GM23338 (cell line): Measurements from ENCODE around the gene HYAL2. TPM values are rescaled to one million over a fixed set of nuclear protein-coding genes. Genes with fewer than 3 reads are reported as not detected.

ENCODE experiments used
- ATAC-seq: fragments of 200-7000 bp; cut with Tn5 transposase; 3 replicates; pipeline ENCODE4 v1.9.1; 2020
- DNase-seq: peaks from one replicate; pipeline ENCODE4 v3.0.0-alpha.2; 2015; ENCODE audit warnings: low spot score
- H2AFZ ChIP-seq: fragments of 200-600 bp; sonication (generic); 2 replicates; pipeline ENCODE4 v1.8.0; 2016; ENCODE audit warnings: antibody characterized with exemption, mild to moderate bottlenecking, moderate library complexity
- H3F3A ChIP-seq: fragments of 200-600 bp; sonication (generic); replicated peaks from 2 replicates; pipeline ENCODE4 v1.8.0; 2017; ENCODE audit warnings: antibody characterized with exemption, mixed run types, low read depth
- H3K27ac ChIP-seq: fragments of 200-600 bp; sonication (generic); 2 replicates; pipeline ENCODE4 v1.6.1; 2016; ENCODE audit warnings: low read depth
- H3K27me3 ChIP-seq: fragments of 200-600 bp; sonication (generic); 2 replicates; pipeline ENCODE4 v1.8.0; 2016; ENCODE audit warnings: mild to moderate bottlenecking, mixed run types, moderate library complexity; ENCODE audit not compliant: insufficient read depth
- H3K36me3 ChIP-seq: fragments of 200-600 bp; sonication (generic); 2 replicates; pipeline ENCODE4 v1.8.0; 2016; ENCODE audit warnings: mild to moderate bottlenecking; ENCODE audit not compliant: insufficient read depth
- H3K4me1 ChIP-seq: fragments of 200-600 bp; sonication (generic); 2 replicates; pipeline ENCODE4 v1.8.0; 2016; ENCODE audit warnings: mild to moderate bottlenecking, moderate library complexity; ENCODE audit not compliant: insufficient read depth
- H3K4me2 ChIP-seq: fragments of 200-600 bp; sonication (generic); 2 replicates; pipeline ENCODE4 v1.7.1; 2017; ENCODE audit warnings: mixed run types
- H3K4me3 ChIP-seq: fragments of 200-600 bp; sonication (generic); 2 replicates; pipeline ENCODE4 v1.6.1; 2016; ENCODE audit warnings: mixed run types
- H3K79me2 ChIP-seq: fragments of 200-600 bp; sonication (generic); replicated peaks from 2 replicates; pipeline ENCODE4 v1.8.0; 2017; ENCODE audit warnings: mild to moderate bottlenecking; ENCODE audit not compliant: insufficient read depth
- H3K9me2 ChIP-seq: fragments of 200-600 bp; sonication (generic); 2 replicates; pipeline ENCODE4 v1.8.0; 2017; ENCODE audit not compliant: insufficient read depth
- H4K20me1 ChIP-seq: fragments of 200-600 bp; sonication (generic); replicated peaks from 2 replicates; pipeline ENCODE4 v1.8.0; 2017; ENCODE audit warnings: mild to moderate bottlenecking; ENCODE audit not compliant: insufficient read depth
- H3K27ac Mint-ChIP-seq: 2 replicates; pipeline ENCODE4 v1.8.0; 2020; ENCODE audit warnings: inconsistent platforms, mild to moderate bottlenecking, moderate library complexity, mixed read lengths
- H3K27me3 Mint-ChIP-seq: 3 replicates; pipeline ENCODE4 v1.8.0; 2022; ENCODE audit warnings: low read depth, mild to moderate bottlenecking, moderate library complexity, mixed read lengths, inconsistent platforms; ENCODE audit not compliant: insufficient read depth, poor library complexity
- H3K36me3 Mint-ChIP-seq: 3 replicates; pipeline ENCODE4 v1.8.0; 2021; ENCODE audit warnings: low read depth, mild to moderate bottlenecking, inconsistent platforms, moderate library complexity, mixed read lengths
- H3K4me1 Mint-ChIP-seq: 3 replicates; pipeline ENCODE4 v1.8.0; 2020; ENCODE audit warnings: mild to moderate bottlenecking, inconsistent platforms, mixed read lengths
- H3K4me3 Mint-ChIP-seq: 3 replicates; pipeline ENCODE4 v1.8.0; 2021; ENCODE audit warnings: moderate library complexity, mild to moderate bottlenecking, inconsistent platforms, mixed read lengths
- H3K9me3 Mint-ChIP-seq: 3 replicates; pipeline ENCODE4 v1.8.0; 2020; ENCODE audit warnings: moderate library complexity, mild to moderate bottlenecking, inconsistent platforms, mixed read lengths
- CREB1 ChIP-seq: fragments of 250-450 bp; sonication (Bioruptor Pico); IDR thresholded peaks from 2 replicates; pipeline ENCODE4 v1.5.0; 2020; ENCODE audit warnings: low read depth, mild to moderate bottlenecking, moderate library complexity
- EZH2 ChIP-seq: fragments of 200-600 bp; sonication (generic); IDR thresholded peaks from one replicate; pipeline ENCODE4 v1.8.0; 2017; ENCODE audit warnings: antibody characterized with exemption, mild to moderate bottlenecking, low read depth; ENCODE audit not compliant: unreplicated experiment
- EZH2phosphoT487 ChIP-seq: fragments of 200-600 bp; sonication (generic); IDR thresholded peaks from one replicate; pipeline ENCODE4 v1.8.1; 2018; ENCODE audit warnings: antibody characterized with exemption; ENCODE audit not compliant: unreplicated experiment
- JUNB ChIP-seq: IDR thresholded peaks from one replicate; pipeline ENCODE4 v1.6.1; 2016; ENCODE audit warnings: antibody characterized with exemption; ENCODE audit not compliant: unreplicated experiment
- NANOG ChIP-seq: IDR thresholded peaks from 2 replicates; pipeline ENCODE4 v1.6.1; 2016; ENCODE audit warnings: antibody characterized with exemption, borderline replicate concordance
- POLR2AphosphoS5 ChIP-seq: IDR thresholded peaks from 2 replicates; pipeline ENCODE4 v1.6.1; 2016; ENCODE audit warnings: antibody characterized with exemption, low read depth
- STAT1 ChIP-seq: IDR thresholded peaks from one replicate; pipeline ENCODE4 v1.6.1; 2016; ENCODE audit warnings: antibody characterized with exemption; ENCODE audit not compliant: unreplicated experiment
- ZNF114 ChIP-seq: fragments of 250-450 bp; sonication (Bioruptor Pico); IDR thresholded peaks from 2 replicates; pipeline ENCODE4 v1.5.0; 2020; ENCODE audit warnings: mild to moderate bottlenecking, moderate library complexity
- ZNF331 ChIP-seq: fragments of 250-450 bp; sonication (Bioruptor Pico); IDR thresholded peaks from 2 replicates; pipeline ENCODE4 v1.5.0; 2020; ENCODE audit warnings: low read depth, mild to moderate bottlenecking, moderate library complexity
- polyA plus RNA-seq: library from polyadenylated mRNA; unstranded; fragments of >200 nt; fragmentation: Nextera tagmentation; extraction: Ambion mirVana; gene quantifications from 2 replicates; pipeline ENCODE4 v1.2.1, GENCODE V29; 2016
- total RNA-seq: library from RNA; depleted of rRNA; stranded (reverse); fragments of >200 nt; shearing (Covaris generic); gene quantifications from 2 replicates; pipeline ENCODE4 v1.2.3, GENCODE V29; 2014
- TF ChIP-seq, protein P1 (sequence below): IDR thresholded peaks from one replicate; pipeline ENCODE4 v1.6.1; 2018; ENCODE audit warnings: antibody characterized with exemption; ENCODE audit not compliant: unreplicated experiment
- TF ChIP-seq, protein P2 (sequence below): IDR thresholded peaks from 2 replicates; pipeline ENCODE4 v1.6.1; 2016; ENCODE audit warnings: antibody characterized with exemption
- TF ChIP-seq, protein P3 (sequence below), 2 experiments: fragments of 200-600 bp in 1 of 2; sonication (generic) in 1 of 2; conservative IDR thresholded peaks; 2 replicates each; pipeline versions ENCODE4 v1.5.1 to v1.6.1; 2016 to 2017; ENCODE audit warnings: antibody characterized with exemption in 2 of 2, low read depth in 2 of 2, mild to moderate bottlenecking in 2 of 2, moderate library complexity in 1 of 2
- TF ChIP-seq, protein P4 (sequence below): fragments of 250-450 bp; sonication (Bioruptor Pico); IDR thresholded peaks from 2 replicates; pipeline ENCODE4 v1.5.0; 2020; ENCODE audit warnings: mild to moderate bottlenecking, moderate library complexity

The HYAL2 gene
- total and polyA plus RNA-seq, 2 experiments from 2014 or later, result 28.9 to 74.3 TPM

DNA sequence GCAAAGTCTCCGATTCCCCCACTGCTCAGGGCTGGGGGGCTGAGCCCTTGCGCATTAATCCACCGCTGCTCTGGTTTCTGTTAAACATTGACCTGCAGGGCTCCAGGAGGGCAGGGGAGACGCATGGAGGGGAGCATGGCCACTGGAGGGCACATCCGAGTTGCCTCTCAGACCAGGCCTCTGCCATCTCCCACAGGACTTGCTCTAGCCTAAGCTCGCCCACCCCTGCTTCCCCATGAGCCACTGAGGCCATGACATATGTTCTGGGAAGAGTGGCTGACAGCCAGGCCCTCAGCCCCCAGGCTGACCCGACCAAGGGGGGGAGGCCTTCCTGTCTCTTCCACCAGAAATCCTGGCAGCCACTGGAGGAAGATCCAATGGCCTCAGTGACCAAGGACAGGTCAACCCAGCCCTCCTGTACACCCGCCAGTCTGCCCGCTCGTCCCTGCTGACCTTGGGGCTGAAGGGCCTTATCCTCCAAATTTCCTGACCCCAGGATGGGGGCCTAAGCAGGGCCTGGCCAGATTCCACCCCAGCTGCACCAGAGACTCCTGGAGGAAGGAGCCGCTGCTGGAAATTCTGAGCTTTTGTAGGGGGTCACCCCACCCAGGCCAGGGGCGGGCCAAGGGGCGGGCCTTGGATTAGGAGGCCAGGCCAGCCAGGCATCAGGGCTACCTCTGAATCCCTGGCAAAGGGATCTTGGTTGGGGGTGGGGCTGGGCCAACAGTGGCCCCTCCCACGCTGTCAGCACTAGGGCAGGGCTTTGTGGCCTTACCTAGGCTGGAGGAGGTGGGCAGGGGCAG lies 19.3 kb downstream of the HYAL2 start, which contains the start of gene HYAL1:
Gene HYAL1, minus strand, starts transcription at position 562 of the 803 bp plus-strand sequence. CDS start 618 bp downstream, outside the sequence.
- H3K27me3 ChIP-seq, result no peaks in the 10 kb centered on the region
- H3K4me2 ChIP-seq, result peak within 1 kb of the TSS; percentile 74
- ATAC-seq (peak; percentile 64), DNase-seq (peak; percentile 89)
- Mint-ChIP-seq H3K27ac (no peak within 1 kb of the TSS; the same call in 1 of the 2 replicates), H3K4me1 (peaks cover 20% of the 10 kb centered on the region), H3K4me3 (no peak within 1 kb of the TSS), H3K27me3 (peaks cover 16% of the 10 kb centered on the region), H3K36me3 (peaks cover 17% of the 10 kb centered on the region; the same call in 2 of the 3 replicates), H3K9me3 (peaks cover 31% of the 10 kb centered on the region)
- H3K4me3 ChIP-seq, result peak within 1 kb of the TSS; percentile 36; the same call in 1 of the 2 replicates
- no peaks in the 10 kb centered on the region for H3K9me2 ChIP-seq
- H3K27ac ChIP-seq, result peak within 1 kb of the TSS; percentile 88; the same call in 1 of the 2 replicates
- H3K36me3 ChIP-seq, result no peaks in the 10 kb centered on the region
- H4K20me1 ChIP-seq, result no peaks in the 10 kb centered on the region
- H3K79me2 ChIP-seq, result no peaks in the 10 kb centered on the region
- peaks cover 16% of the 10 kb centered on the region for H3F3A ChIP-seq
- H2AFZ ChIP-seq, result no peak within 1 kb of the TSS
- peaks cover 23% of the 10 kb centered on the region for H3K4me1 ChIP-seq
- TF ChIP-seq EZH2phosphoT487, result no peak
- TF ChIP-seq EZH2, result no peak
- no peak for TF ChIP-seq NANOG
- TF ChIP-seq, protein P1, sequence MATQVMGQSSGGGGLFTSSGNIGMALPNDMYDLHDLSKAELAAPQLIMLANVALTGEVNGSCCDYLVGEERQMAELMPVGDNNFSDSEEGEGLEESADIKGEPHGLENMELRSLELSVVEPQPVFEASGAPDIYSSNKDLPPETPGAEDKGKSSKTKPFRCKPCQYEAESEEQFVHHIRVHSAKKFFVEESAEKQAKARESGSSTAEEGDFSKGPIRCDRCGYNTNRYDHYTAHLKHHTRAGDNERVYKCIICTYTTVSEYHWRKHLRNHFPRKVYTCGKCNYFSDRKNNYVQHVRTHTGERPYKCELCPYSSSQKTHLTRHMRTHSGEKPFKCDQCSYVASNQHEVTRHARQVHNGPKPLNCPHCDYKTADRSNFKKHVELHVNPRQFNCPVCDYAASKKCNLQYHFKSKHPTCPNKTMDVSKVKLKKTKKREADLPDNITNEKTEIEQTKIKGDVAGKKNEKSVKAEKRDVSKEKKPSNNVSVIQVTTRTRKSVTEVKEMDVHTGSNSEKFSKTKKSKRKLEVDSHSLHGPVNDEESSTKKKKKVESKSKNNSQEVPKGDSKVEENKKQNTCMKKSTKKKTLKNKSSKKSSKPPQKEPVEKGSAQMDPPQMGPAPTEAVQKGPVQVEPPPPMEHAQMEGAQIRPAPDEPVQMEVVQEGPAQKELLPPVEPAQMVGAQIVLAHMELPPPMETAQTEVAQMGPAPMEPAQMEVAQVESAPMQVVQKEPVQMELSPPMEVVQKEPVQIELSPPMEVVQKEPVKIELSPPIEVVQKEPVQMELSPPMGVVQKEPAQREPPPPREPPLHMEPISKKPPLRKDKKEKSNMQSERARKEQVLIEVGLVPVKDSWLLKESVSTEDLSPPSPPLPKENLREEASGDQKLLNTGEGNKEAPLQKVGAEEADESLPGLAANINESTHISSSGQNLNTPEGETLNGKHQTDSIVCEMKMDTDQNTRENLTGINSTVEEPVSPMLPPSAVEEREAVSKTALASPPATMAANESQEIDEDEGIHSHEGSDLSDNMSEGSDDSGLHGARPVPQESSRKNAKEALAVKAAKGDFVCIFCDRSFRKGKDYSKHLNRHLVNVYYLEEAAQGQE, result no peak
- TF ChIP-seq, protein P2, sequence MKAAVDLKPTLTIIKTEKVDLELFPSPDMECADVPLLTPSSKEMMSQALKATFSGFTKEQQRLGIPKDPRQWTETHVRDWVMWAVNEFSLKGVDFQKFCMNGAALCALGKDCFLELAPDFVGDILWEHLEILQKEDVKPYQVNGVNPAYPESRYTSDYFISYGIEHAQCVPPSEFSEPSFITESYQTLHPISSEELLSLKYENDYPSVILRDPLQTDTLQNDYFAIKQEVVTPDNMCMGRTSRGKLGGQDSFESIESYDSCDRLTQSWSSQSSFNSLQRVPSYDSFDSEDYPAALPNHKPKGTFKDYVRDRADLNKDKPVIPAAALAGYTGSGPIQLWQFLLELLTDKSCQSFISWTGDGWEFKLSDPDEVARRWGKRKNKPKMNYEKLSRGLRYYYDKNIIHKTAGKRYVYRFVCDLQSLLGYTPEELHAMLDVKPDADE, result no peak
- TF ChIP-seq, protein P3, sequence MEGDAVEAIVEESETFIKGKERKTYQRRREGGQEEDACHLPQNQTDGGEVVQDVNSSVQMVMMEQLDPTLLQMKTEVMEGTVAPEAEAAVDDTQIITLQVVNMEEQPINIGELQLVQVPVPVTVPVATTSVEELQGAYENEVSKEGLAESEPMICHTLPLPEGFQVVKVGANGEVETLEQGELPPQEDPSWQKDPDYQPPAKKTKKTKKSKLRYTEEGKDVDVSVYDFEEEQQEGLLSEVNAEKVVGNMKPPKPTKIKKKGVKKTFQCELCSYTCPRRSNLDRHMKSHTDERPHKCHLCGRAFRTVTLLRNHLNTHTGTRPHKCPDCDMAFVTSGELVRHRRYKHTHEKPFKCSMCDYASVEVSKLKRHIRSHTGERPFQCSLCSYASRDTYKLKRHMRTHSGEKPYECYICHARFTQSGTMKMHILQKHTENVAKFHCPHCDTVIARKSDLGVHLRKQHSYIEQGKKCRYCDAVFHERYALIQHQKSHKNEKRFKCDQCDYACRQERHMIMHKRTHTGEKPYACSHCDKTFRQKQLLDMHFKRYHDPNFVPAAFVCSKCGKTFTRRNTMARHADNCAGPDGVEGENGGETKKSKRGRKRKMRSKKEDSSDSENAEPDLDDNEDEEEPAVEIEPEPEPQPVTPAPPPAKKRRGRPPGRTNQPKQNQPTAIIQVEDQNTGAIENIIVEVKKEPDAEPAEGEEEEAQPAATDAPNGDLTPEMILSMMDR (conservative IDR thresholded peaks at IDR 0.05; ENCODE audit: low read depth in 2 of 2), result peak; percentile 29 to 68
- TF ChIP-seq POLR2AphosphoS5, result peak; percentile 59
- no peak for TF ChIP-seq ZNF331
- TF ChIP-seq JUNB, result no peak
- no peak for TF ChIP-seq STAT1
- TF ChIP-seq ZNF114, result no peak
- TF ChIP-seq, protein P4, sequence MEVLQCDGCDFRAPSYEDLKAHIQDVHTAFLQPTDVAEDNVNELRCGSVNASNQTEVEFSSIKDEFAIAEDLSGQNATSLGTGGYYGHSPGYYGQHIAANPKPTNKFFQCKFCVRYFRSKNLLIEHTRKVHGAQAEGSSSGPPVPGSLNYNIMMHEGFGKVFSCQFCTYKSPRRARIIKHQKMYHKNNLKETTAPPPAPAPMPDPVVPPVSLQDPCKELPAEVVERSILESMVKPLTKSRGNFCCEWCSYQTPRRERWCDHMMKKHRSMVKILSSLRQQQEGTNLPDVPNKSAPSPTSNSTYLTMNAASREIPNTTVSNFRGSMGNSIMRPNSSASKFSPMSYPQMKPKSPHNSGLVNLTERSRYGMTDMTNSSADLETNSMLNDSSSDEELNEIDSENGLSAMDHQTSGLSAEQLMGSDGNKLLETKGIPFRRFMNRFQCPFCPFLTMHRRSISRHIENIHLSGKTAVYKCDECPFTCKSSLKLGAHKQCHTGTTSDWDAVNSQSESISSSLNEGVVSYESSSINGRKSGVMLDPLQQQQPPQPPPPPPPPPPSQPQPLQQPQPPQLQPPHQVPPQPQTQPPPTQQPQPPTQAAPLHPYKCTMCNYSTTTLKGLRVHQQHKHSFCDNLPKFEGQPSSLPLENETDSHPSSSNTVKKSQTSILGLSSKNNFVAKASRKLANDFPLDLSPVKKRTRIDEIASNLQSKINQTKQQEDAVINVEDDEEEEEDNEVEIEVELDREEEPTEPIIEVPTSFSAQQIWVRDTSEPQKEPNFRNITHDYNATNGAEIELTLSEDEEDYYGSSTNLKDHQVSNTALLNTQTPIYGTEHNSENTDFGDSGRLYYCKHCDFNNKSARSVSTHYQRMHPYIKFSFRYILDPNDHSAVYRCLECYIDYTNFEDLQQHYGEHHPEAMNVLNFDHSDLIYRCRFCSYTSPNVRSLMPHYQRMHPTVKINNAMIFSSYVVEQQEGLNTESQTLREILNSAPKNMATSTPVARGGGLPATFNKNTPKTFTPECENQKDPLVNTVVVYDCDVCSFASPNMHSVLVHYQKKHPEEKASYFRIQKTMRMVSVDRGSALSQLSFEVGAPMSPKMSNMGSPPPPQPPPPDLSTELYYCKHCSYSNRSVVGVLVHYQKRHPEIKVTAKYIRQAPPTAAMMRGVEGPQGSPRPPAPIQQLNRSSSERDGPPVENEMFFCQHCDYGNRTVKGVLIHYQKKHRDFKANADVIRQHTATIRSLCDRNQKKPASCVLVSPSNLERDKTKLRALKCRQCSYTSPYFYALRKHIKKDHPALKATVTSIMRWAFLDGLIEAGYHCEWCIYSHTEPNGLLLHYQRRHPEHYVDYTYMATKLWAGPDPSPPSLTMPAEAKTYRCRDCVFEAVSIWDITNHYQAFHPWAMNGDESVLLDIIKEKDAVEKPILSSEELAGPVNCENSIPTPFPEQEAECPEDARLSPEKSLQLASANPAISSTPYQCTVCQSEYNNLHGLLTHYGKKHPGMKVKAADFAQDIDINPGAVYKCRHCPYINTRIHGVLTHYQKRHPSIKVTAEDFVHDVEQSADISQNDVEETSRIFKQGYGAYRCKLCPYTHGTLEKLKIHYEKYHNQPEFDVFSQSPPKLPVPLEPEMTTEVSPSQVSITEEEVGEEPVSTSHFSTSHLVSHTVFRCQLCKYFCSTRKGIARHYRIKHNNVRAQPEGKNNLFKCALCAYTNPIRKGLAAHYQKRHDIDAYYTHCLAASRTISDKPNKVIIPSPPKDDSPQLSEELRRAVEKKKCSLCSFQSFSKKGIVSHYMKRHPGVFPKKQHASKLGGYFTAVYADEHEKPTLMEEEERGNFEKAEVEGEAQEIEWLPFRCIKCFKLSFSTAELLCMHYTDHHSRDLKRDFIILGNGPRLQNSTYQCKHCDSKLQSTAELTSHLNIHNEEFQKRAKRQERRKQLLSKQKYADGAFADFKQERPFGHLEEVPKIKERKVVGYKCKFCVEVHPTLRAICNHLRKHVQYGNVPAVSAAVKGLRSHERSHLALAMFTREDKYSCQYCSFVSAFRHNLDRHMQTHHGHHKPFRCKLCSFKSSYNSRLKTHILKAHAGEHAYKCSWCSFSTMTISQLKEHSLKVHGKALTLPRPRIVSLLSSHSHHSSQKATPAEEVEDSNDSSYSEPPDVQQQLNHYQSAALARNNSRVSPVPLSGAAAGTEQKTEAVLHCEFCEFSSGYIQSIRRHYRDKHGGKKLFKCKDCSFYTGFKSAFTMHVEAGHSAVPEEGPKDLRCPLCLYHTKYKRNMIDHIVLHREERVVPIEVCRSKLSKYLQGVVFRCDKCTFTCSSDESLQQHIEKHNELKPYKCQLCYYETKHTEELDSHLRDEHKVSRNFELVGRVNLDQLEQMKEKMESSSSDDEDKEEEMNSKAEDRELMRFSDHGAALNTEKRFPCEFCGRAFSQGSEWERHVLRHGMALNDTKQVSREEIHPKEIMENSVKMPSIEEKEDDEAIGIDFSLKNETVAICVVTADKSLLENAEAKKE (CRISPR knock-in tag), result no peak
- no peak for TF ChIP-seq CREB1 (CRISPR knock-in tag)
